Measurements from ENCODE around the gene C15orf61. TPM values are rescaled to one million over a fixed set of nuclear protein-coding genes. Genes with fewer than 3 reads are reported as not detected.

C15orf61 gene
- total RNA-seq, 2 donors from 2014 or later: 2.9 to 4.2 TPM

- Mint-ChIP-seq H3K4me1 (no peaks in the 10 kb centered on the region), H3K36me3 (ENCODE audit: low read depth) (peaks cover 5% of the 10 kb centered on the region), H3K4me3 (no peak overlapping the region), H3K9me3 (no peaks in the 10 kb centered on the region), H3K27me3 (no peaks in the 10 kb centered on the region), H3K27ac (no peak overlapping the region)
- no peak for ATAC-seq (replicated peaks)
Measured at GRCh38 chr15:67573194-67573593, 52.3 kb downstream of the C15orf61 start.

GRCh38 chr15:67575039-67575502 lies 54.1 kb downstream of the C15orf61 start:
- no peak overlapping the region for H3K4me3 Mint-ChIP-seq
- H3K27ac Mint-ChIP-seq: no peak overlapping the region
- H3K9me3 Mint-ChIP-seq: no peaks in the 10 kb centered on the region
- H3K36me3 Mint-ChIP-seq (ENCODE audit: low read depth): no peaks in the 10 kb centered on the region
- no peak for ATAC-seq (replicated peaks)
- H3K4me1 Mint-ChIP-seq: no peaks in the 10 kb centered on the region
- no peaks in the 10 kb centered on the region for H3K27me3 Mint-ChIP-seq

GRCh38 chr15:67578020-67578600 lies 57.2 kb downstream of the C15orf61 start:
- ATAC-seq (replicated peaks): no peak
- H3K9me3 Mint-ChIP-seq: no peaks in the 10 kb centered on the region
- no peaks in the 10 kb centered on the region for H3K4me1 Mint-ChIP-seq
- H3K27ac Mint-ChIP-seq: no peak overlapping the region
- peaks cover 12% of the 10 kb centered on the region for H3K36me3 Mint-ChIP-seq (ENCODE audit: low read depth)
- no peak overlapping the region for H3K4me3 Mint-ChIP-seq
- H3K27me3 Mint-ChIP-seq: no peaks in the 10 kb centered on the region

- Mint-ChIP-seq H3K4me3 (no peak overlapping the region), H3K27me3 (no peaks in the 10 kb centered on the region), H3K4me1 (no peaks in the 10 kb centered on the region), H3K9me3 (no peaks in the 10 kb centered on the region), H3K27ac (no peak overlapping the region), H3K36me3 (ENCODE audit: low read depth) (peaks cover 12% of the 10 kb centered on the region)
- no peak for ATAC-seq (replicated peaks)
Measured at GRCh38 chr15:67579164-67579563, 58.2 kb downstream of the C15orf61 start.

Other genes with a start within 250 kb of the C15orf61 start
- 10 to 100 TPM; 16.1 to 17.9 TPM for gene MAP2K5, start 21.6 kb downstream of the C15orf61 start, total RNA-seq